Fibroblast of gingiva (primary cell): ENCODE results near the gene YIPF1.
"Not testable (repeated sequence)": the region's sequence is repeated elsewhere in the genome, so short reads cannot be mapped to it uniquely, and the experiment has no call there.

Experiments
- DNase-seq: peaks from one replicate; pipeline ENCODE4 v3.0.0-alpha.2; 2011; ENCODE audit warnings: low read depth

Gene YIPF1

GRCh38 chr1:53894644-53895043 is 5.0 kb upstream of the YIPF1 start:
- DNase-seq: no peak

GRCh38 chr1:53893999-53894636 is 4.5 kb upstream of the YIPF1 start, which contains the start of gene DIO1:
Gene DIO1, plus strand, starts transcription at chr1:53894187. Its CDS starts 24 bp downstream, at chr1:53894211.
- no peak for DNase-seq

- no peak for DNase-seq
Measured at GRCh38 chr1:53892911-53893310, 3.3 kb upstream of the YIPF1 start.

GRCh38 chr1:53891678-53892077 is 2.1 kb upstream of the YIPF1 start:
- no peak for DNase-seq

GRCh38 chr1:53891018-53891417 is 1.4 kb upstream of the YIPF1 start:
- no peak for DNase-seq

- DNase-seq: no peak
Measured at GRCh38 chr1:53890522-53890941, 935 bp upstream of the YIPF1 start.

- no peak for DNase-seq
Measured at GRCh38 chr1:53888681-53889080, 916 bp downstream of the YIPF1 start.

- DNase-seq: not testable (repeated sequence)
Measured at GRCh38 chr1:53883600-53883999, 6.0 kb downstream of the YIPF1 start.

GRCh38 chr1:53881853-53882252 is 7.7 kb downstream of the YIPF1 start:
- DNase-seq: not testable (repeated sequence)

GRCh38 chr1:53878492-53879105 is 11.0 kb downstream of the YIPF1 start:
- DNase-seq: peak; percentile 64

GRCh38 chr1:53875150-53875549 is 14.4 kb downstream of the YIPF1 start:
- not testable (repeated sequence) for DNase-seq

GRCh38 chr1:53871773-53872484 is 17.7 kb downstream of the YIPF1 start:
- DNase-seq: no peak

- no peak for DNase-seq
Measured at GRCh38 chr1:53871221-53871620, 18.4 kb downstream of the YIPF1 start.

GRCh38 chr1:53869454-53870117 is 20.0 kb downstream of the YIPF1 start:
- no peak for DNase-seq

GRCh38 chr1:53868565-53868964 is 21.0 kb downstream of the YIPF1 start:
- DNase-seq: no peak

- DNase-seq: no peak
Measured at GRCh38 chr1:53862507-53862906, 27.1 kb downstream of the YIPF1 start.

GRCh38 chr1:53860967-53861411 is 28.6 kb downstream of the YIPF1 start:
- peak; percentile 18 for DNase-seq

GRCh38 chr1:53851571-53852285 is 37.9 kb downstream of the YIPF1 start:
- DNase-seq: no peak

- no peak for DNase-seq
Measured at GRCh38 chr1:53850082-53850673, 39.4 kb downstream of the YIPF1 start.

- no peak for DNase-seq
Measured at GRCh38 chr1:53847980-53848379, 41.6 kb downstream of the YIPF1 start.

GRCh38 chr1:53842347-53842746 is 47.2 kb downstream of the YIPF1 start:
- no peak for DNase-seq

- no peak for DNase-seq
Measured at GRCh38 chr1:53838654-53838974, 51.0 kb downstream of the YIPF1 start.
